Prostate gland (tissue), 2 donors: ENCODE results near the gene HERC5.

Experiments
- CTCF ChIP-seq, 4 experiments: fragments of 200-600 bp in 2 of 4; fragments of 450-650 bp in 2 of 4; sonication (generic) in 2 of 4; IDR thresholded peaks; 1 replicate in 3 of 4; 2 replicates in 1 of 4; pipeline ENCODE4 v1.5.1; 2016 to 2019; ENCODE audit warnings: antibody characterized with exemption in 4 of 4, mild to moderate bottlenecking in 2 of 4, moderate library complexity in 2 of 4
- POLR2A ChIP-seq: fragments of 450-650 bp; IDR thresholded peaks from one replicate; pipeline ENCODE4 v1.6.1; 2016; ENCODE audit warnings: antibody characterized with exemption, mild to moderate bottlenecking
- POLR2AphosphoS5 ChIP-seq: sonication (generic); formaldehyde crosslinking; IDR thresholded peaks from one replicate; pipeline ENCODE4 v1.6.1; 2017; ENCODE audit warnings: antibody characterized with exemption

- TF ChIP-seq CTCF (IDR thresholded peaks at IDR 0.05) (no peak), POLR2A (no peak), POLR2AphosphoS5 (no peak)
Observed at GRCh38 chr4:88457307-88458103, 586 bp downstream of the HERC5 start.
